HK-2 (cell line): Measurements from ENCODE around the gene NXPH3.
"Not testable (repeated sequence)": the region's sequence is repeated elsewhere in the genome, so short reads cannot be mapped to it uniquely, and the experiment has no call there.

Source experiments
- DNase-seq: peaks from one replicate; pipeline ENCODE4 v3.0.0-alpha.2; 2018; ENCODE audit not compliant: unreplicated experiment

NXPH3 gene

DNA sequence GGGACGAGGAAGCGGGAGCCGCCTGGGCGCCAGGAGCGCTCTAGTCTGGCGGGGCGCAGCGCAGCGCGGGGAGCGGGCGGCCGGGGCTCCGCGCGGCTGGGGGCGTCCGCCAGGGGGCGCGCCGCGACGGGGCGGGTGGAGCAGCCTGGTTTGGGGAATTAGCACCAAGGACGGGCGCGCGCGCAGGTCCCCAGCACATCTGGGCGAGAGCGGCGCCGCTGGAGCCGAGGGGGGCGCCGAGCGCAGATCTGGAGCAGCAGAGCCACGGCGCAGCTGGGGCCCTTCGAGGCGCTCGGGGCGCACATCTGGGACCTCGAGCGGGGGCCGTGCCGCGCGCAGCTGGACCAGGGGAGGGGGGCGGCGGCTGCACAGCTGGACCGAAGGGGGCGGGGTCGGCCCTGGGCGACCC lies at the start of gene NXPH3:
NXPH3 (plus strand) TSS at position 193 of the 409 bp plus-strand sequence. CDS start 349 bp downstream, outside the sequence.
- DNase-seq, result peak; percentile 74

GRCh38 chr17:49527927-49528651 lies 47.6 kb upstream of the NXPH3 start:
- DNase-seq, result no peak

DNA sequence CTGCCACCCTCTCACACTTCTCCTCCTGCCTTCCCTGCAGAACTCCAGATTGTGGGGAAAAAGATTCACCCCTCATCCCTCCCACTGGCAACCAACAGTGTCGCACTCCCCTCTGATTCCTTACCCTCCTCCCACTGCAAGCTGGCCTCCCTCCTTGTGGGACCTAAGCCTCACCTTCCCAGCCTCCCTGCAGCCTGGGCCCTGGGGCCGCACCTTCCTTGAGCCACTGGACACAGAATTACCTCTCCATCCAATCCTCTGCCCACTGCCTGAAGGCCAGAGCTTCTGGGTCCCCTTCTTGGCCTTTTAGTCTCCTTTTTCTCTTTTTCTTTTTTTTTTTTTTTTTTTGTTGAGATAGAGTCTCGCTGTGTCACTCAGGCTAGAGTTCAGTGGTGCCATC lies 46.7 kb upstream of the NXPH3 start:
- no peak for DNase-seq

DNA sequence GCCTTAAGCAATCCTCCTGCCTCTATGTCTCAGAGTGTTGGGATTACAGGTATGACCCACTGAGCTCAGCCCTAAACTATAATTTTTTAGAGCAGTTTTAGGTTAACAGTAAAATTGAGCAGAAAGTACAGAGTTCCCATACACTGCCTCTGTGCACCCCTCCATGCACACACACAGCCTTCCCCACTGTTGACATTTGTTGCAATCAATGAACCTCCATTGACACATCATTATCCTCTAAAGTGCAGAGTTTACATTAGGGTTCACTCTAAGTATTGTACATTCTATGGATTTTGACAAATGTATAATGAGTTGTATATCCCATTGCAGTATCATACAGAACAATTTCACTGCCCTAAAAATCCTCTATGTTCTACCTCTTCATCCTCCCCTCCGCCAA lies 45.6 kb upstream of the NXPH3 start:
- no peak for DNase-seq

- no peak for DNase-seq
Measured at GRCh38 chr17:49543860-49544259, 31.8 kb upstream of the NXPH3 start.

DNA sequence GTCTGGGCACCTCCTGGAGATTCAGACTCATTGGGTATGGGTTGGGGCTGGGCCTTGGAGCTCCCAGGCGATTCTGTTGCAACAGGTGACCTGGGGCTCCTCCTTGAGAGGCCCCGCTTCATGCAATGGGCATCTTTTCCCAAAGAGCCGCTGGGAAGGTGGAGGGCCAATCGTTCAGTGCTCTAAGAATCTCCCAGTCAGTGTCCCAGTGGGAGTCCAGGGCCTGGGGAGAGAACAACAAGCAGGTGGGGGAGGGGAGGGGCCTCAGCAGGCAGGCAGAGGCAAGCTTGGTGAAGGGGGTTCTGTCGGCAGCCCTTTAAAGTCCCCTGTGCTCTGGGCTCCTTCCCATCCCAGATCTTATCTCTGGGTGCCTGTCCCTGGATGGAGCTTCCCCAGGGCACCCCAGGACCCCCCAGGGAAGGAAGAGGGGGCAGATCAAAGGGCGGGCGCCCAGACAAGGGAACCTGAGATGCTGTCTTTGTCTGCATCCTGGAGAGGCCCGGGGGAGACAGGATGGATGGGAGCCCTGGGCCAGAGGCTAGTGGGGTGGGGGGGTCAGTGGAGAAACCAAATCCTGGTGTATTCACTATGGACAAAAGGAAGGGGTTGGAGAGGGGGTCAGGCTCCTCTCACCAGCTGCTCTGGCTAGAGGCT lies 30.5 kb upstream of the NXPH3 start:
- no peak for DNase-seq

- DNase-seq, result no peak
Measured at GRCh38 chr17:49545806-49546545, 29.7 kb upstream of the NXPH3 start.

DNA sequence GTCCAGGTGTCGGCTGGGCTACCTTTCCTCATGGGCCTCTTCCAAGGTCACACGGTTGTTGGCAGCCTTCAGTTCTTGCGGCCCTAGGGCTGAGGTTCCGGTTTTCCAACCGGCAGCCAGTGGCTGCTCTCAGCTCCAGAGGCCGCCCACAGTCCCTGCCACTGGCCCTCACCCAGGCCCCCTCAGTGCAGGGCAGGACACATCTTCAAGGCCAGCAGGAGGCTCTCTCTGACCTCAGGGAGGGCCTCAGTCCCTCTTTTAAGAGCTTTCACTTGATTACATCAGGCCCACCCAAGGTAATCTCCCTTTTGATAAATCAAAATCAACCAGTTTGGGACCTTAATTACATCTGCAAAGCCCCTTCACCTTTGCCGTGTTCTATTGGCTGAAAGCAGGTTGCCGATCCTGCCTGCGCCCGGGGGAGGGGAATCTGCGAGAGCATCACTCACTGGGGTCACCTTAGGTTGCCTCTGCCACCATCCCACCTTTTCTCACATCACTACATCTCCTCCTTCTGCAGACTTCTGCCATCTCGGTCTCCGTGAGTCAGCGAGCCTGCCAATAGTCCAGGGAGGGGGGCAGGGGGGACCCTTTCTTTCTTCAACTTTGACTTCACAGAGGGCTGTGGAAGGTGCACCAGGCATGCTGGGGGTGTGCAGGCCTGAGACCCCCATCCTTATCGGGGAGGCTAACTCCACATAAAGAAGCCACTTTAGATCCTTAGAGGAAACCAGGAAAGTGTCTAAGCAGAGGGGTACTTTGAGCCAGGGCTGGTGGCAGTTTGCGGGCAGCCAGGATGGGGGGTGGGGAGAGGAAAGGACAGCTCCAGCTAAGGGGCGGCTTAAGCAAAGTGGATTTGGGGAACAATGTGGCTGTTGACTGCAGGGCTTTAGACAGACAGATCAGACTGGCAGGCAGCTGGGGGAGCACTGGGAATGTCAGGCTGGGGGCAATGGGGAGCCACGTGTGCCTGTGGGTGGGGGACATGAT lies 28.8 kb upstream of the NXPH3 start:
- no peak for DNase-seq

DNA sequence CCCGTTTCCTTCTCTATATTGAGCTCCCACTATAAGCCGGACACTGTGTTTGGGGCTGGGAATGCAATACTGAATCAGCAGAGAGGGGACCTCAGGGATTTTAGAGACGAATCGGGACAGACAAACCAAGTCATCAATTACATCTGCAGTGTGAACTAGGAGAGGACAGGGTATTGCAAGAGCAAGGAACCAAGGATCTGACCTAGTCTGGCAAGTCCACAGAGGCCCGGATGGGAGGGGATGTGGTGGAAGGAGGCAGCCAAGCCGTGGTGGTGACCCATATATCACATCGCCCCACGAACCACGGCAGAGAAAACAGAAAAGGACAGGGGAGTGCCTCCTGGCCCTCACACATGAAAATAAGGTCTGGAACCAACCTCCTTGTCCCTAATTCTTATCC lies 28.1 kb upstream of the NXPH3 start:
- DNase-seq, result no peak

- DNase-seq, result no peak
Measured at GRCh38 chr17:49548051-49548505, 27.6 kb upstream of the NXPH3 start.

GRCh38 chr17:49548506-49549310 lies 27.0 kb upstream of the NXPH3 start:
- peak; percentile 48 for DNase-seq

DNA sequence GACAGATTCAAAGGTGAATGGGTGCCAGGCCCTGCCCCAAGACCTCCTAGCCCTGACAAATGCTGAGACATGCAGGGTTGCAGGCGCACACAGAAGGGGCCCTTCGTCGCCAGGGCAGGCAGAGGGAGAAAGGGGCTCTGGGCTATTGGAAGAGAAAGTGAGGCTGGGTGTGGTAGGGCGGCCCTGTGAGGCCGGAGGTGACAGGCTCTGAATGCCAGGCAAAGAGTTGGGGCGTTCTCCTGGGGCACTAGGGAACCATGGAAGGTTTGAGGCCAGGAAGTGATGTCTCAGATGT lies 26.4 kb upstream of the NXPH3 start:
- no peak for DNase-seq

DNA sequence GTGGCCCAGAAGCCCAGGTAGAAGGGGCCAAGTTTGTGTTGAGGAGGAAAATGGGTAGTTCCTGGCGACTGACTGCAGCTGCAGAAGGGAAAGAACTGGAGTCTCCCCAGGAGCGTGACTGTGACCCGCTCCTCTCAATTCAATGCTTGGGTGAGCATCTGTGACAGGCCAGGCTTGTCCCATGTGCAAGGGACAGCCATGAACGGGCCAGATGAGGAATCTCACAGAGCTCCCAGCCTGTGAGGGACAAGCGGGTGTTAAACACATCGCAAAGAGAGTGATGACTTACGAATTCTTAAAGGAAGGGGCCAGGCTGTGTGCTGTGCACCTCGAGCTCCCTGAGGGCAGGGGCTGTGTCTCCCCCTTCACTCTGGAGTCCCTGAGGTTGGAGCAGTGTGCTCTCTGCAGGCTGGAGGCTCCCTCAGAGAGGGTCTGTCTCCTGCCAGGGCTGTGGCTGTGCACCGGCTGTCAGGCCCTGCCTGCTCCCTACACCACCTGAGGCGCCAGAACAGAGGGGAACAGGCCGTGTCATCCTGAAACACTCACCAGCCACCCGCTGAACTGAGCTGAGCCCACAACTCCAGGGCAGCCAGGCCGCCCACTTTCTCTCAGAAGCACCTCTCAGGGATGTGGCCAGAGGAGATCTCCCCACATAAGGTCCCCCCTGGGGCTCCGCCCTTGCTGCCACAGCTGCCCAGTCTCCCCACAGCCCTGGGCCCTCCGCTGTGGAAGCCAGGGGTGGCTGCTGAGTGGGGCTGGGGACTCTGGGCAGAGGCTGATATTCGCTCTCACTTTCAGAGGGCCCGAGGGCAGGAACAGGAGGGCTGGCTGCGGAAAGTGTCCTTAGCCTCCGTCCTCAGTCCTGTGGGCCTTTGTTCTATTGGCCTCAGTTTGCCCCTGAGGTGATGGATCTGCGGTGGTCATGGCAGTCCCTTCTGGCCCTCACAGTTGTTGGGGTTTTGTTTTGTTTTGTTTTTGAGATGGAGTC lies 25.7 kb upstream of the NXPH3 start:
- no peak for DNase-seq

GRCh38 chr17:49550764-49551163 lies 24.9 kb upstream of the NXPH3 start:
- not testable (repeated sequence) for DNase-seq

DNA sequence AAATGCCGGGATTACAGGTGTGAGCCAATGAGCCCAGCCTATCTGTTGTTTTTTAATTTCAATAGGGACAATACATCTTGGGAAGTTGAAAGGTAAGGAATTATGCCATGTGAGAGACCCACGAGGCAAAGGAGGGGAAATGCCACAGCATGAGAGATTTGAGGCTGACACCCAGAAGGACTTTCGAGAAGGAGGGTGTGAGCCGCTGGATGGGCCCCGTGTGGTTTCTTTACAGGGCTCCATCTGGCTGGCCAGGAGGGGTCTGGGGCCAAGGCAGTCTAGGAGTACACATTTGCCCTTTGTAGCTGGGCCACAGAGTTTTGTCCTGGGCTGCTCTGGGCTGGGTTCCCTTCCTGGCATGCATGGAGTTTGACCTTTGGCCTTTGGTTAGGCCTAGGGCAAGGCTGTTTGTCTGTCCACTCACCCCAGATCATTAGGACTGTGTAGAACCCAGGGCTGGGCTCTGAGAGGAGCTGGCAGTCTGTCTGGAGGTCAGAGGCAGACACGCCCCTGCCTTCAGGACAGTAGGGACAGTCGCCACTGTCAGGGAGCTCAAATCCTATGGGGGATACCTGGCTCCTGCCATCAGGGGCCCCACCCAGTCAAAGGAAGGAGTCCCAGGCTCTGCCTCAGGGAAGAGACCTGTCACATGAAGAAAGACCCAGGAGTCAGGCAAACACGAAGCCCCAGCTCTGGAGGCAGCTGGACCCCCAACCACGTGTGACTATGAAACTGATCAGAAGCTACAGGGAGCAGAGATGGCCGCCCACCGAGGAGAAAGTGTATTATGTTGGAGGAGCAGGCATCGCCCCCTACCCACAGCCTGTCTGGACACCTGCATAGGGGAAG lies 24.2 kb upstream of the NXPH3 start:
- DNase-seq, result no peak

DNA sequence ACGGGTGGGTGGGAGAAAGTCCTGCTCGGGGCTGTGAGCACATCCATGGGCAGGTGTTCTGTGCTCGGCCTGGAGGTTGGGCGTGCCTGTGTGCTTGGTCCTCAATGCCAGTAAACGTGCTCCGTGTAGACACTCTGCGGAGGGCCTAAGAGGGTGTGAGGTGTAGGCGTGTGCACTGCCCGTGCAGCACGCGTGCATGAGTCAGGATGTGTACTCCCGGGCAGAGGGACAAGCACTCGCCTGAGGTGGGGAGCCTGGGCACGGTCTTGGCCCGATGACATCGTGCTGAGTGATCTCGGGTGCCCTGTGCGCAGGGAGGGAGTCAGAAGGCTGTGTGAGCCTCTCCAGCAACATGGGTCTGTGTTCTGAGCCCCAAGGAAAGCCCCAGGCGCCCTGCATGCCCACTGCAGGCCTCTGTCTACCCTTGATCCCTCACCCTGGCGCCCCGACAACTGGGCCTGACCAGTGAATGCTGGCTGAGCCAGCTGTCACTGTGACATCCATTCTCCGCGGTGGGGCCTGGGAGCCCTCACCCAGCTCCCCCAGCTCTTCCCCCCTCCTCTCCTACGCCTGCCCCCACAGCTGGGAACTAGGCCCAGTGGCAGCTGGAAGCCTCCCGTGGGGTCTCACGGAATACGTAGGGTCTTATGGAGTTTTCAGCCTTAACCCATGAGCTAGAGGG lies 23.5 kb upstream of the NXPH3 start:
- DNase-seq, result no peak

DNA sequence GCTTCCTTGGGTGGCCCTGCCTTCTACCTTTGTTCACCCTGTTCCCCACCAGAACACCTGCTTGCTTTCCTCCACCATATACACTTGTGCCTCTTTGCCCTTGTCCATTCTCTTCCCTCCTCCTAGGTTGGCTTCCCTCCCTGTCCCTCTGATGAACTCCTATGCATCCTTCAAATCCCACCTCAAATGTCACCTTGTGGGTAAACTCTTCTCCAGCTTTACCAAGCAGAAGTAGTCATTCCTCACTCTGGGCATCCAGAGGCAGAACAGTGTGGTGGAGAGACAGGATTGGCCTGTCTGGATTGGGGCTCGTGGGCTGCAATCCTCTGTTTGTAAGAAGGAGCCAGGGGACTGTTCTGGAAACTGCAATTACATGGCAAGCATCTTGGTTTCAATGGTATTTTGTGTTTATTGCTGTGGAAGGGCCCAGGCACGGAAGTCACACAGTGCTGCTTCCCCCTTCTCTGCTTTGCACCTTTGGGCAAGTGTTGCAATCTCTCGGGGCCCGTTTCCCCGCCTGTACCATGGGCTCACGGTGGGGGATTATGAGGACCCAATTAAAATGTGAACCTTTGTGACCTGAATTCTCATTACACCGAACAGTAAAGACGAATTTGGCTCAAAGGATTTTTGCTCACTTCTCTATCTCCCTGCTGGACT lies 21.9 kb upstream of the NXPH3 start:
- no peak for DNase-seq
